Mesothelial cell of epicardium (in vitro differentiated cells): ENCODE data around the gene IGFLR1. TPM values are rescaled to one million over a fixed set of nuclear protein-coding genes. Genes with fewer than 3 reads are reported as not detected.

ENCODE experiments used
- DNase-seq, 2 experiments: peaks; one replicate each; pipeline ENCODE4 v3.0.0; 2021; ENCODE audit warnings: low spot score in 2 of 2; ENCODE audit not compliant: unreplicated experiment in 2 of 2
- H3K27ac Mint-ChIP-seq: 2 replicates; pipeline ENCODE4 v1.8.0; 2021; ENCODE audit warnings: mixed read lengths
- H3K27me3 Mint-ChIP-seq: 2 replicates; pipeline ENCODE4 v1.8.0; 2021; ENCODE audit warnings: low read depth, mixed read lengths
- H3K36me3 Mint-ChIP-seq: 2 replicates; pipeline ENCODE4 v1.8.0; 2021; ENCODE audit warnings: mixed read lengths
- H3K4me1 Mint-ChIP-seq: 2 replicates; pipeline ENCODE4 v1.8.0; 2021; ENCODE audit warnings: mixed read lengths
- H3K4me3 Mint-ChIP-seq: 2 replicates; pipeline ENCODE4 v1.8.0; 2021; ENCODE audit warnings: mild to moderate bottlenecking, moderate library complexity, mixed read lengths
- H3K9me3 Mint-ChIP-seq: 2 replicates; pipeline ENCODE4 v1.8.0; 2021; ENCODE audit warnings: mixed read lengths
- total RNA-seq: library from RNA; stranded (reverse); gene quantifications from 3 replicates; pipeline ENCODE4 v1.2.1, GENCODE V29; 2021
- TF ChIP-seq, protein P1 (sequence below): fragments of 200-600 bp; sonication (generic); IDR thresholded peaks from one replicate; pipeline ENCODE4 v1.5.0; 2021; ENCODE audit warnings: antibody characterized with exemption; ENCODE audit not compliant: unreplicated experiment

IGFLR1 gene
- total RNA-seq, 1 donor from 2014 or later, result 3.2 TPM

GRCh38 chr19:35784503-35785338 is 42.5 kb upstream of the IGFLR1 start:
- peaks cover 18% of the 10 kb centered on the region for H3K36me3 Mint-ChIP-seq
- H3K4me3 Mint-ChIP-seq, result no peak overlapping the region
- no peaks in the 10 kb centered on the region for H3K4me1 Mint-ChIP-seq
- no peaks in the 10 kb centered on the region for H3K9me3 Mint-ChIP-seq
- peaks cover 4% of the 10 kb centered on the region for H3K27me3 Mint-ChIP-seq
- no peak for DNase-seq
- TF ChIP-seq, protein P1, sequence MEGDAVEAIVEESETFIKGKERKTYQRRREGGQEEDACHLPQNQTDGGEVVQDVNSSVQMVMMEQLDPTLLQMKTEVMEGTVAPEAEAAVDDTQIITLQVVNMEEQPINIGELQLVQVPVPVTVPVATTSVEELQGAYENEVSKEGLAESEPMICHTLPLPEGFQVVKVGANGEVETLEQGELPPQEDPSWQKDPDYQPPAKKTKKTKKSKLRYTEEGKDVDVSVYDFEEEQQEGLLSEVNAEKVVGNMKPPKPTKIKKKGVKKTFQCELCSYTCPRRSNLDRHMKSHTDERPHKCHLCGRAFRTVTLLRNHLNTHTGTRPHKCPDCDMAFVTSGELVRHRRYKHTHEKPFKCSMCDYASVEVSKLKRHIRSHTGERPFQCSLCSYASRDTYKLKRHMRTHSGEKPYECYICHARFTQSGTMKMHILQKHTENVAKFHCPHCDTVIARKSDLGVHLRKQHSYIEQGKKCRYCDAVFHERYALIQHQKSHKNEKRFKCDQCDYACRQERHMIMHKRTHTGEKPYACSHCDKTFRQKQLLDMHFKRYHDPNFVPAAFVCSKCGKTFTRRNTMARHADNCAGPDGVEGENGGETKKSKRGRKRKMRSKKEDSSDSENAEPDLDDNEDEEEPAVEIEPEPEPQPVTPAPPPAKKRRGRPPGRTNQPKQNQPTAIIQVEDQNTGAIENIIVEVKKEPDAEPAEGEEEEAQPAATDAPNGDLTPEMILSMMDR, result no peak
- H3K27ac Mint-ChIP-seq, result no peak overlapping the region

DNA sequence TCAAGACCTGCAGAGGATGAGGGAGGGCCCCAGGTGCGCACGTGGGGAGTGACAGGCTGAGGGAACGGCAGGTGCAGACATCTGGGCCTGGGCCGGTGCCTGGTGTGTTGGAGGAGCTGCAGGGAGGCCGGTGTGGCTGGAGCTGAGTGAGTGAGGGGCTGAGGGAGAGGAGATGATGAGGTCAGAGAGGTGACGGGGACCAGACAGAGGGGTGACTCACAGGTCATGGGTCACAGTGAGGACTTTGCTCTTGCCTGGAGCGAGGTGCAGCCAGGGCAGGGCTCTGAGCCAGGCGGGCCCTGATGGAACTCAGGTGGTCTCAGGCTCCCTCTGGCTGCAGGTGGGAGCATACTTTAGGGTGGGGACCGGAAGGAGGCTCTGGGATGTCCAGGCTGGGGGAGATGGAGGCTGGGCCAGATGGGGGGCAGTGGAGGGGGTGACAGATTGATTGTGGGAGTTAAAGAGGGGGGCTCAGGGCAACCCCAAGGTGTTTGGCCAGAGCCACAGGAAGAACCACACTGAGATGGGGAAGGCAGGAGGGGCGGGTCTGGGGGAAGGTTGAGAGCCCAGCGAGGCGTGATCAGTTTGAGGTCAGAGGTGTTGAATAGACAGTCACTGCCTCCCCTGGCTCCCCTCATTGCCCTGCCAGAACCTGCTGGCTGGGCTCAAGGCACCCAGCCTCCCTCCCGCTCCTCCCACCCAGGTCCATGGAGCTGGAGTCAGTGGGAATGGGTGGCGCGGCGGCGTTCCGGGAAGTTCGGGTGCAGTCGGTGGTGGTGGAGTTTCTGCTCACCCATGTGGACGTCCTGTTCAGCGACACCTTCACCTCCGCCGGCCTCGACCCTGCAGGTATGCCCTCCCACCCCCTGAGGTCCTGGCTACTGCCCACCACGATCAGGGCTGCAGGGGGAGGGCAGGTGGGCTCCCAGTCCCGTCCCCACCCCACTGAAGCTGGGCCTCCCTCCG is 41.5 kb upstream of the IGFLR1 start:
- peaks cover 4% of the 10 kb centered on the region for H3K27me3 Mint-ChIP-seq
- H3K4me3 Mint-ChIP-seq, result no peak overlapping the region
- no peaks in the 10 kb centered on the region for H3K4me1 Mint-ChIP-seq
- no peaks in the 10 kb centered on the region for H3K9me3 Mint-ChIP-seq
- TF ChIP-seq, protein P1, result no peak
- DNase-seq, result no peak
- peaks cover 18% of the 10 kb centered on the region for H3K36me3 Mint-ChIP-seq
- H3K27ac Mint-ChIP-seq, result no peak overlapping the region

- H3K27ac Mint-ChIP-seq, result no peak overlapping the region
- TF ChIP-seq, protein P1, result no peak
- H3K4me3 Mint-ChIP-seq, result no peak overlapping the region
These were observed 40.3 kb upstream of the IGFLR1 start for GRCh38 chr19:35782589-35782988.

GRCh38 chr19:35781650-35782049 is 39.4 kb upstream of the IGFLR1 start:
- Mint-ChIP-seq H3K4me1 (peaks cover 9% of the 10 kb centered on the region), H3K9me3 (no peaks in the 10 kb centered on the region), H3K27me3 (peaks cover 4% of the 10 kb centered on the region), H3K4me3 (no peak overlapping the region), H3K36me3 (peaks cover 18% of the 10 kb centered on the region), H3K27ac (no peak overlapping the region)
- DNase-seq, result no peak
- TF ChIP-seq, protein P1, result no peak

More at GRCh38 chr19:35782589-35782988, 40.3 kb upstream of the IGFLR1 start:
- H3K36me3 Mint-ChIP-seq, result peaks cover 18% of the 10 kb centered on the region
- DNase-seq, result no peak
- peaks cover 4% of the 10 kb centered on the region for H3K27me3 Mint-ChIP-seq
- no peaks in the 10 kb centered on the region for H3K9me3 Mint-ChIP-seq
- no peaks in the 10 kb centered on the region for H3K4me1 Mint-ChIP-seq

- Mint-ChIP-seq H3K9me3 (no peaks in the 10 kb centered on the region), H3K4me1 (peaks cover 16% of the 10 kb centered on the region), H3K27me3 (peaks cover 4% of the 10 kb centered on the region), H3K4me3 (no peak overlapping the region), H3K27ac (no peak overlapping the region), H3K36me3 (peaks cover 18% of the 10 kb centered on the region)
- TF ChIP-seq, protein P1, result no peak
- DNase-seq, result no peak
These were observed 38.5 kb upstream of the IGFLR1 start for GRCh38 chr19:35780717-35781116.
